HG03108 (cell line): ENCODE measurements around the gene TEC.

Experiments
- ATAC-seq: cut with Tn5 transposase; IDR thresholded peaks from one replicate; pipeline ENCODE4 v1.9.1; 2021; ENCODE audit warnings: moderate library complexity; ENCODE audit not compliant: unreplicated experiment

Gene TEC

DNA sequence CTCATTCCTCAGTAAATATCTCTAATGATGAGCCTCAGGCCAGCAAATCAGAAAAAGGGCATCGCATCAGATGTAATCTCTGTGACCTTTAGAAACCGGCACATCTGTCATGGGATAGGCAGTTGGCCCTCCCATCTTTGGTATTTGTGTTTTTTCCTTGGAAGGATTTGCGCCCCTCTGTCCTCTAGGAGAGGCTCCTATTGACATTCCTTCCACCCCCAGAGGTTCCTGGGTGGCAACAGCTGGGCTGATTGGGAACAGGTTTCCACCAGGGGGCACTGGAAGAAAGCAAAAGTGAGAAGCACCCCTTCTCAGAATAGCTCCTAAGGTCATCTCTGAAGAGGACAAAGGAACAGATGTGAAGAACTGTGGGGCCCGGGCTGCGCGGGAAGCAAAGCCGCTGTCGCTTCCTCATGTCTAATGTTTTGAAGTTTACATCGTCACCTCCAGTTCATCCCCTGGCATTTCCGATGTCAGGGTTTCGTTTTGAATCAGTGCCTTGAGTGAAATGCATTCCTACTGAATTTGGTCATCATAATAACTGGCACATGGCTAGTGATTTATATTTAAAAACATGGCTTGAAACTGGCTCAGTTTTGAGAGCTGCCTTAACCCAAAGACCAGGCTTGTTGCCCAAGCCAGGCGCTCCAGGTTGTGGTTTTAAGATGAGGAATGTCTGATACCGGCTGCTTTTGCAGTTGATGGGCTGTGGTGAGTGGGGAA, 141.8 kb downstream of the TEC start:
- peak; percentile 92 for ATAC-seq

DNA sequence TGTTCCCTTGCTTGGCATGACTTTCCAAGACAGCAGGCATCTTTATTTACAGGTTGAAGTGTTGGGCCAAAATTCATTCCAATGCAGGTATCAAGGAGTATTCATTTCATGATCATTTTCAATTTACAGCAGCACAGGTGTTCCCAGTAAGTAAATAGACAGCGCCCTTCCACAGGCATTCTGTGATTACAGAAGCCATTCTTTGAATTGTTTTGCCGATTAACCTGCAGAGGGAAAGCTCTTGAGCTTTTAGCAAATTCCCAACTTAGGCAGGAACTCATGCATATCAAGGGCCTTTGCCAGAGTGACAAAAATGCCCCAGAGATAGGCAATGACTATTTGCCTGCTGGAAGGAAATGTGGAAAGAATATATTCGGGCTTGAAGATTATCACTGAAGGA, 142.4 kb downstream of the TEC start:
- no peak for ATAC-seq

DNA sequence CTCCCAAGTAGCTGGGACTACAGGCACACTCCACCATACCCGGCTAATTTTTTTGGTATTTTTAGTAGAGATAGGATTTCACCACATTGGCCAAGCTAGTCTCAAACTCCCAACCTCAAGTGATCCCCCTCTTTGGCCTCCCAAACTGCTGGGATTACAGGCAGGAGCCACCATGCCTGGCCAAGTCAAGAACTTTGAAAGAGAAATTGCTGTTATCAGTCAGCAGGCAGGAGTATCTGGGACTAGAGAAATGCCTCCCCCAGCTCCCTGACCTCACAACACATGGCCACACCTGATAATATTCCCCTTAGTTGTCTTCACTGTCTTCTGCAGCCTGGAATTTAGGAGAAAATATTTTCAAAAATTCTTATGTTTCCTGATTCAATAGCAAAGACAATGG, 143.0 kb downstream of the TEC start:
- ATAC-seq = no peak

DNA sequence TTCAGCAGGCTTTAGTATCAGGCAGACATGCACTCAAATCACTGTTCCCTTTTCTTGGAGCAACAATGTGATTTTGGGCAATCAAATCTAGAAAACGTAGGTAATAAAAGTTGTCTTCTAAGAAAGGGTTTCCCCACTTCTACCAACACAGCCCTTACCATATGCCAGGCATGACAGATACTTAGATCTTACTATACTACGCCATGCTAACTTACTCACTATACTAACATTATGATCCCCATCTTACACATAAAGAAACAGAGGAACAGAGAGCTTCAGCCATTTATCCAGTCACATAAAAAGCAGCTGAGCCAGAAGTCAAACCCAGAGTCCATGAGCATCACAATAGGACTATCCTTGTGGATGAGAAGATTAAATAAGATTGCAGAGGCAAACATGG, 144.8 kb downstream of the TEC start:
- ATAC-seq = no peak

DNA sequence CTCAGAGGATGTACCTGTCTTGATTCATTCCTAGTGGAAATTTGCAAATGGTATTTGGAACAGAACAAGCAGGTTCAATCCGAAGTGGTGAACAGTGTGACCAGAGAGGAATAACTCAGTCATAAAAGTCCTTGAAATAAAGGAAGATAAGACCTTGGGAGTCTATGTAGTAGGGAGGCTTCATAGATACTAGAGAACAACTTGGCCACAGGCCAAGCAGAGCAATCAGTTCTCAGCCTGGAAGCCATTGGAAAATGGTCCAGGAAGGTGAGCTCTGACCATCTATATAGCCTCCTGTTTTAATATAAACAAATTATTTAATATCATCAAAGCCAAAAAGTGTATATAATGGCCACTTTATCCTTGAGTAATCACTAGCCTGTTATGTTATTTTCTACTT, 146.9 kb downstream of the TEC start:
- ATAC-seq = no peak

DNA sequence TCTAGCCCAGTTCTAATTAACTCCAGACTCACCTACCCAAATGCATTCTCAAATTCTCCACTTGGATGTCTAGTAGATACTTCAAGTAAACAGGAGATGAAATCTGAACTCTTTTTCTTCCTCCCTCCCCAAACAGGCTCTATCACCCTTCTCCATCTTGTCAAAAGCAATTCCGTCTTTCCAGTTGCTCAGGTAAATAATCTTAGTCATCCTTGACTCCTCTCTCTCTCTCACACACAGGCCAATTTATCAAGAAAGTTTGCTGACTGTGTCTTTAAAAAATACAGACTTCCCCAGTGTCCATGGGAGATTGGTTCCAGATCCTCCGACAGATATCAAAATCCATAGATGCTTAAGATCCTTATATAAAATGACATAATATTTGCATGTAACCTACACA, 148.5 kb downstream of the TEC start:
- ATAC-seq = no peak

DNA sequence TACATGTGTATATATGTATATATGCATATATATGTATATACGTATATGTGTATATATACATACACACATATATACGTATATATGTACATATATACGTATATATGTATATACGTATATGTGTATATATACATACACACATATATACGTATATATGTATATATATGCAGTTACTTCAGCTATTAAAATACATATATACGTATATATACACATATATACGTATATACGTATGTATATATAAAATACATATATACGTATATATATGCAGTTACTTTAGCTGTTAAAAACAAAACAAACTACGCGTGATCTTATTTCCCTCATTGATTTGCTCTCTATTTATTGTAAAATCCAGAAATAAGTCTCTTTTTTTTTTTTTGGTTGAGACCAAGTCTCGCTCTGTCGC, 149.5 kb downstream of the TEC start:
- no peak for ATAC-seq

DNA sequence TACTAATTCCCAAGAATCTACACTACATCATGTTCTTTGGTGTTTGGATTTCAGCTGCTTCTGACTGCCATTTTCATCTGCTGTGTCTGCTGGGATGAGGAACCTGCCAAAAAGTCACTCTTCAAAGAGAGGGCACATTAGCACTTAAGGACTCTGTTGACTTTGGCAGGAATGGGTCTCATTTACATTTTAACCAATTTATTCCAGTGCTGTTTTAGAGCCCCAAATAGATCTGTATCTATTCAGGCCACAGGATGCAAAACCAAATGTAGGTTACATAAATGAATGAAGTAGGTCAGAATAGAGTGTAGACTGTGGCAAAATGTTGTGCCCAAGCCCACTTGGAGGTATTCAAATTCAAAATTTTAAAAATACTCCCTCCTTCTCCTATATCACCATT, 150.0 kb downstream of the TEC start:
- ATAC-seq = no peak

DNA sequence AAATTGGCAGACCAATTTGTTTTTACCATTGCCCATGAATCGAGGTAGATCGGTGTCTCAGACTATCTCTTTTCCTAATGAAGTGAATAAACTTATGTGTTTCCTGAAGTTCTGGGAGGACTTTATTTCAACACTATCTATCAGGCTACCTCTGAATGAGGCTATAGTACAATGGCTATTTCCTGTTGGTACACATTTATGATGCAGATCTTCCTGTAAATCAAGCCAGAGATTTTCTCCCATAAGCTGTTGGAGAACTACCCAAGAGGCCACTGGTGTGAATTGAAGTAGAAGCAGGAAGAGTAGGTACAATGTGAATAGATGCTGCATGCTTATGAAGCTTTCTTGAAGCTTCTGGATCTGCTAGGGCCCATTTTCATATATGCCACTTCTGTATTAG, 151.6 kb downstream of the TEC start:
- no peak for ATAC-seq

DNA sequence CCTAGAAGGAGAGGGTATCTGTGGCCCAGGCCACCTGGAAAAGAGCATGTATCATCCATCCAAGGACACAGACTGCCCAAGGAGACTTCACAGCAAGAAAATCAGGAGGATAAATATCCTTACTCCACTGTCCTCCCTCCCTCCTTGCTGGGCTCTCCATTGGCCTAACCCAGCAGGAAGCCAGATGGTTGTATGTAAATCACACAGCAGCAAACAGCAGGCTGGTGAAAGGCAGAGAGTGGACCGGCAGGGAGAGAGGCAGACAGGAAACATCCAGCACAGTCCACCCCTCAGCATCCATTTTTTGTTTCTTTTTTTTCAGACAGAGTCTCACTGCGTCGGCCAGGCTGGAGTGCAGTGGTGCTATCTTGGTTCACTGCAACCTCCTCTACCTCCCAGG, 153.1 kb downstream of the TEC start:
- ATAC-seq = no peak

DNA sequence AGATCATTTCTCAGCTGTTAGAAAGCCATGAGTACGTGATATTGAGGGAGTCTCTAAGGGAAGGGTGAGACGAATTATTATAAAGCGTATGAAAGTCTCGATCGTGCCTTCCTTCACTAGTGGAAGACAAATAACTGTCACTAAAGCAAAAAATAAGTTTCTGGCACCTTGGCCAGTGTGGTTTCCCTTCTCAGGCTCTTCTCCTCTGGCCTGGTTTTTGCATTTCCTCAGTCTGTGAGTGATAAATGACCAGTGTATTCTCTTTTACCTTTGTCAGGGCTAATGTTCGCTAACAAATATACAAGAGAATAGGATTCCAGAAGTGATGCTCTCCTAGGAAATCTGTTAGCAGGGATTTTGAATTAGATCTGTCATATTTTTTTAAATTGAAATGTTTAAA, 155.2 kb downstream of the TEC start:
- ATAC-seq = no peak

DNA sequence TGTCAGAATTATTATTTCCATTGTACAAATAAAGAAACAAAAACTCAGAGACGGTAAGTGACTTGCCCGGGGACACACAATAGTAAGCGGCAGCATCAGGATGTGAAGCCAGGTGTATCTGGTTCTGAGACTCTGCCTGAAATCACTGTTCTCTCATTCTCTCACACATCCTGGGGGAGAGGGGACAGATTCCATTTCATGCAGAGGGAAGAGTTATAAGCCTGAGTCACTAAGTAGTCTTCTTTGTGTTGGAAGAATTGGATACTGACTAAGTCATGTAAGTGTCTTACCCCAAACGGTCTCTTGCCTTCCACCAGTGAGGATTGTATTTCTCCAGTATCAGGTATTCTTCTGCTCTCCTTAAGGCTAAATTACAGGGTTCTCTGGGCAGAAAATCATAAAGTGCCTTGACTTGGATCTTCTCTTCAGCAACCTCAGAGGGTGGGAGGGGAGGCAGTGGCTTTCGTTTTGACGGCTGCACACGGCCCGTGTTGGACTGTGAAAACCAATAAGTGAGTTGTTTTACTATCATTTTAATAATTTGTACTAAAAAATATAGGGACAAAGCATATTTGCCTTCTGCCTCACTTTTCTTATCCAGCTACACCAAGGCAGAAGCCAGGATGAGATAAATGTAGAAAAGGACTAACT, 157.5 kb downstream of the TEC start:
- no peak for ATAC-seq

DNA sequence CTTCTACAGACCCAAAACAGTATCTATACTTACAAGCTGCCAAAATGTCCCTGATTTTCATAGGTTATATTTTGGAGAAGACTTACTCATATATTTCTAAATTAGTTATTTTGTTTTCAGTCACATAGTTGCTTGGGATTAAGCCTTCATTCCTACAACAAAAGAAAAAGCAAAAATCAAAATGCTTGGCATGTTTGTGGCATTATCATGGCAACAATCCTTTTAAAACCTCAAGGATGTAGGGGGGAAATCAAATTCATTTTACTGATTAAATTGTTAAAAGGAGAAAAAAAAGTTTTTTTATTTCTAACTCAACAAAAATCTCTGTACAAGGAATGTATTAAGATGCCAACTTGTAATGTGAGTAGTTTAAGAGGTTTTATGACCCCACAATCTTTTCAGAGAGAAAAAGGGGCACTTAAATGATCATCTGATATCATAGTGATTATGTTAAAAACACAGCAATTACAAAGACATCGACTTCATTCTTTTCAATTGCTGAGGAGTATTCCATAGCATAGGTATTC, 159.1 kb downstream of the TEC start:
- no peak for ATAC-seq

DNA sequence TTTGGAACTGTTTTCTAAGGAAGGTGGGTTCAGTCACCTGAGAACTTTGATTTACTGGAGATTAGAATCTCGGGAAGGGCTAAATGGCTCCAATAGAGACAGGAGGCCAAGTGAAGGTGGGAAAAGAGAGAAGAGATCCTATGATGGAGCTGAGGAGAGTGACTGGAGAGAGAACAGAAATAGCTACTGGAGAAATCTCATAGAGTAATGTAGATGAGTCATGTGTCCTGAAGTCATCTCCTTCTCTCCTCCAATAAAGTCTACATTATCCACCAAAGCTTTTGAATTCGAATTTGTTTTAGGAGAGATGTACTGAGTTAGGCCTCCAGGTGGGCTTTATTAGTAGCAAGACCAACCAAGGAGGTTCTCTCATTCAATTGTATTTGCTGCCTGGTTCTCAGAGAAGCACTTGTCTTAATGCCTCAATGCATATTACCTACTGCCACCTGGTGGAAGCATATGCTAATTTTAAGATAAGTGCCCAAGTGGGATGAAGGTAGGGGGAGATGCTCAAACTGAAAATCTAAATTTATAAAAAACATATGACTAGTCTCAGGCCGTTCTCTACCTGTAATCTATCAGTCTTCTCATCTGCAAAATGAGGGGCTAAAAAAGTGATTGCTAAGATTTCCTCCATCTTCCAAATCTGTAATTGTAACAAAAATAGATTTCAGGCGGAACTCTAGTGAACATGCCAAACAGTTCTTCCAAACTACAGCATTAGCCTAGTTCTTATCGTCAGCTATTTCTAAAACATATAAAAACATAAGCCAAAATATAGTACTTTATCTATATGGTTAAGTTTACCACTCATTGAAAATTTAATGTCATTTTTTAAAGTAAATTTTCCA, 160.0 kb downstream of the TEC start:
- ATAC-seq = no peak

DNA sequence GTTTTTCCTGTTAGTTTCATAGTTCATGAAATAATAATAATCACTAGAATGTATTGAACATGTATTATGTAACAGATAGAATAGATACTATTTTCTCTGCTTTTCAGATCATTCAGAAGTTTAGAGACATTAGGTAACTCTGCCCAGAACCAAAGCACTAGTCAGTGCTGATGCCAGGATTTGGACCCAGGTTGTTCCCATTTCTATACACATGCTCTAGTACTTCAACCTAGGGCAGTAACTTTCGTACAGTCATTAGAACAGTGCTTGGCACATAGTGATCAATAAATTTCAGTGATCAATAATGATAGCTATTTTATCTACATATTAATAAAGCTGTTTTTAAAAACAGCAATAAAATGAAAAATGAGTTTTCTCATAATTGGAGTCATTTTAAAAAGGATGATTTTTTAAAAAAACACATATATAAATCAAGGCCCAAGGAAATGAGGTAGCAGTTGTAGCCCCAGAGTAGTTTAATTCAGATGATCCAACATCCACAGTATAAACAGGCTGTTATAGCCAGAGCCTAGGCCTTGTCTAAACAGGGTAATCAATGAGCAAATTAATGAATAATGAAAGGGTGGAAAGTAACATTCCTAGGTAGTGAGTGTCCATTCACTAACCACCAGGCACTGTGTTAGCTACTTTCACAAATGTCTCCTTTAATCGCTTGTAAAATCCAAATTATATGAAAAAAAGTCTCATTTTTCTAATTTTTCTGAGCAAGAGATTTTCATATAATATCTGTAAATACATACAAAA, 161.1 kb downstream of the TEC start:
- no peak for ATAC-seq

DNA sequence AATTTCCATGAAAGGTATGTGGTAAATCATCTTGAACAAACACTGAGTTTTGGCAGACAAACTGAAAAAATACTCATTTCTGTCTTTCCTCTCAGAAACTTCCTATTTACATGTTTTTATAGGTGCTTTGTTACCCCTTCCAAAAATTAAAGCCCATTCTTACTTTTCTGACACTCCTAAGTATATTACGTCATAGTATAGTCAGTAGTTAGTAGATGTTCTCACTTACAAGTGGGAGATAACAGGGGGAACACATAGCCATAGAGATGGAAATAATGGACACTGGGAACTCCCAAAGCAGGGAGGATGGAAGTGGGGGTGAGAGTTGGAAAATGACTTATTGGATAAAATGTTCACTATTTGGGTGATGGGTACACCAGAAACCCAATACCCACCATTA, 164.4 kb downstream of the TEC start:
- ATAC-seq = no peak

DNA sequence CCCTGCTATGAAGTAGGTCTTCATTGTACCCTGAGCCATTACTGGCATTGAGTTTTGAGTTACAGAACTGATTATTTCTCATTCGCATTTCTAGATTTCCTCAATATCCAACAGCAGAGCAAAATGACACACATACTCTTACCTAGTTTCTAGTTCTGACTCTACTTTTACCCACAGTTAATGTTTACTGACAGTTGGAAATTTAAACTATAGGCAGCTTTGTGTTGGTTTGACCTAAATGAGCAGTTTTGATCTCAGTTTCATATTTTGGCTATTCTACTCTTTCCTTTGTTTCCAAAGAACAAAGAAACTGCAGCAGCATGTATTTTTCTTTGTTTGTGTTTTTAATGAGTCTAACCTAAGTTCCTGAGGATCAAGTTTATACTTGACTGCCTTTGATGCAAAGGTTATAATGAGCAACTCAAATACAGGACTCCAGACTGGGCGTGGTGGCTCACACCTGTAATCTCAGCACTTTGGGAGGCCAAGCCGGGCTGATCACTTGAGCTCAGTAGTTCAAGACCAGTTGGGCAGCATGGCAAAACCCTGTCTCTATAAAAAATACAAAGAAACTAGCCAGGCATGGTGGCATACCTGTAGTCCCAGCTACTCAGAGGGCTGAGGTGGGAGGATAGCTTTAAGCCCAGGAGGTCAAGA, 166.0 kb downstream of the TEC start:
- ATAC-seq = no peak

DNA sequence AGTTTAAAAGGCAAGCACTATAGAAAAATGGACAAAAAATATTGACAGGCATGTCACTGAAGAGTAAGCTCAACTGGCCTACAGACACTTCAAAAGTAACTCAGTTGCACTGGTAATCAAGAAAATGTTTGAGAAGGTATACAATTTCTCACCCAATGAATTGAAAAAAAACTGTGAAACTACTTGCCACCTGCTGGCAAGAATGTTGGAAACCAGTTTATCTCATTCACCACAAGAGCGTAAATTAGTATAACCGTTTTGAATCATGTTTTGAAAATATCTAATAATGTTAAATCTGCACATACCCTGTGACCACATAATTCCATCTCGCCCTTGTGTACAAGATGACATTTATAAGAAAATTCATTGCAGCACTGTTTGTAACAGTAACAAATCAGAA, 167.3 kb downstream of the TEC start:
- no peak for ATAC-seq

DNA sequence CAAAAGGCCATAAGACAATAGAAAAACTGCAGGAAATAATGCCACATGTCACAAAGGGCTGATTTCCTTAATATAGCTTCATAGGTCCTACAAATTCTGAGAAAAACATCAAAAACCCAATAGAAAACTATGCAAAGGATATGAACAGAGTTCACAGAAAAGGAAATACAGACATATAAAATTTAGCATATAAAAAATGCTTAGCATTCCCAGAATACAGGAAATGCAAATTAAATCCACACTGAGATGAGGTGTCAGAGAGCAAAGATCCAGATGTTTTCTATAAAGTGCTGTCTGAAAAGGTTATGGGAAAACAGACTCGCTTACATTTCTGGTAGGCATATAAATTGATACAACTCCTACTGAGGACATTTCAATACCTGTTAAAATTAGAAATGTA, 169.4 kb downstream of the TEC start:
- no peak for ATAC-seq

DNA sequence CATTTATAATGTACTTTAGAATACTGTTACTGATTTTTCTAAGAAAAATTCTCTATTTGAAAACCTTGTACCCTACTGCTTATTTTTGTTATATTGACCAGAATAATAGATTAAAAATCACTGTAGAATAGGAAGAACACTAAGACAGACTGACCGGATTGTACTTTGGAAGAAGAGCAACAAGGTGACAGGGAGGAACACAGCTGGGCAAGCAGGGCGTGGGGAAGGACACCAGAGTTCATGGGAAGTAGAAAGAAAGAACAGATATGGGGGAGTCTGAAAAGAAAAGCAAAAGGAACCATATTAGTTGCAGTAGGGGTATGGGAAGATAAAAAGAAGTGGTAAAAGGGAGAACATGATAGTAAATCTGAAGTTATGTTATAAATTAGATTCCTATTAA, 174.2 kb downstream of the TEC start:
- ATAC-seq = no peak

DNA sequence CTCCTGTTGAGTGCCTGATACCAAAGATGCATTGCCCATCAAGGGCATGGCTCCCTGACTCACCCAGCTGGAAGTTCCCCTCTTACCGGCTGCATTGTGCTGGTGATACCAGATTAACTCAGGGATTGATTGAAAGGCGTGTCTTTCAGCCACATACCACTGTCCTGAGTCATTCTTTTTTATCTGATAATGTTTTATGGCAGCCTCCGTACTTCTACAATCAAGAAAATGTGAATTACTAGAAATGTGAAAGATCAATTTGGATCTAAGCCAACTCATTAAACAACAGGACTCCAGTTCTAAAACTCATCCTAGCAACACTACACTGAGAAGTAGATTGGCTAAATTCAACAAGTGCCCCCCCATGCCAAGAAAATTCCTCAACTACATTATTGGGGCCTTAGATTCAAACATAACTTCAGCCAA, 175.6 kb downstream of the TEC start:
- no peak for ATAC-seq
